ENCODE data around the gene GRK2.
"Not testable (repeated sequence)": the region's sequence is repeated elsewhere in the genome, so short reads cannot be mapped to it uniquely, and the experiment has no call there.

Gene GRK2

GRCh38 chr11:67254798-67255197 lies 11.5 kb upstream of the GRK2 start:
- in situ Hi-C loops (cut with MboI; ENCODE audit: low pct_unique_long_range_greater_than_20kb, low sequenced_read_pairs, unreplicated experiment), result no loop called here
- DNase-seq (ENCODE audit: low spot score), result no peak
- TF ChIP-seq CTCF (IDR thresholded peaks at IDR 0.05; ENCODE audit: extremely low read depth, insufficient read depth, missing control alignments), result no peak

GRCh38 chr11:67255353-67255752 lies 10.9 kb upstream of the GRK2 start:
- no peak for DNase-seq (ENCODE audit: low spot score)

GRCh38 chr11:67255864-67256263 lies 10.4 kb upstream of the GRK2 start:
- DNase-seq (ENCODE audit: low spot score), result no peak
- in situ Hi-C loops (cut with MboI; ENCODE audit: low pct_unique_long_range_greater_than_20kb, low sequenced_read_pairs, unreplicated experiment), result no loop called here
- no peak for TF ChIP-seq CTCF (IDR thresholded peaks at IDR 0.05; ENCODE audit: extremely low read depth, insufficient read depth, missing control alignments)

More at GRCh38 chr11:67255353-67255752, 10.9 kb upstream of the GRK2 start:
- TF ChIP-seq CTCF (IDR thresholded peaks at IDR 0.05; ENCODE audit: extremely low read depth, insufficient read depth, missing control alignments), result no peak
- in situ Hi-C loops (cut with MboI; ENCODE audit: low pct_unique_long_range_greater_than_20kb, low sequenced_read_pairs, unreplicated experiment), result no loop called here

DNA sequence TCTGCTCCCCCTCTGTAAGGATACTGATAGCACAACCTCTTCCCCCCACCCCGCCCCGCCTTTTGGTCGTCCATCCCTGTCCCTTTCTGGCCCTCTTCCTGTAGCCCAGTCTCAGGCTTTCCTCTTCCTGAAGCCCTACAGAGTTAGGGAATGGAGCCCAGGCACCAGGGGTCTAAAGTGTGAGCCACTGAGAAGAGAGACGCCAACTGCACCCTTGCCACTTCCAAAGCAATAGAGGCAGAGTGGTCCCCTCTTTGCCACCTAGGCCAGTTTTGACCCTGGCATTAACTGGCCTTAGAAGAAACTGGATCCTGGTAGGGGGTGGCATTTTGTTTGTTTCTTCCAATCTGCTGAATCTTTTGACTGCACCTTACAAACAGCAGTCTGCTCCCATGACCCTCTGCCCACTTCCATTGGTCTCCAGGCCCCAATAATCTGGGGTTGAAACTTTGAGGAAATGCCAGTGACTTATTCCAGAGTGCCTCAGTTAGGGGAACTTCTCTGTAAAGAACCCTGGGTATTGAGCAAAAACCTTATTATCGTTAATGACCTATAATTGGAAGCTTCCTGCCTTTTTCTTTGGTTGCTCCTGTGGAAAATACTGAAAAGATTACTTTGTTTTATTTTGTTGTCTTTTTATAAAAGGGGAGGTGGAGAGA lies 9.7 kb upstream of the GRK2 start:
- in situ Hi-C loops (cut with MboI; ENCODE audit: low pct_unique_long_range_greater_than_20kb, low sequenced_read_pairs, unreplicated experiment), result no loop called here
- TF ChIP-seq CTCF (IDR thresholded peaks at IDR 0.05; ENCODE audit: extremely low read depth, insufficient read depth, missing control alignments), result no peak
- no peak for DNase-seq (ENCODE audit: low spot score)

DNA sequence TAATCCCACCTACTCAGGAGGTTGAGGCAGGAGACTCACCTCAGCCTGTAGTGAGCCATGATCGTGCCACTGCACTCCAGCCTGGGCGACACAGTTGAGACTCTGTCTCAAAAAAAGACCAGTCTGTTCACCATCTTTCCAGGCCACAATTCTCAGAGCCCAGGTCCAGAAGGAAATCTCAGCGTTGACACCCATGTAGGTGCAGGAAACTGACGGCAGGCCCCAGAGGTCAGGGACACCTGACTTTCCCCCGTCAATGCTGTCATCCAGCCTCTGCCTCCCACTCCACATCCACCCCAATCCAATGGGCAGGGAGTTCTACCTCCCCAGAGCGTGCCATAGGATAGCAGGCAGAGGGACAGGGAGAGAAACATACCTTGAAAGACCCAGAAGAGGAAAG lies 5.9 kb upstream of the GRK2 start:
- TF ChIP-seq CTCF (IDR thresholded peaks at IDR 0.05; ENCODE audit: extremely low read depth, insufficient read depth, missing control alignments), result no peak
- in situ Hi-C loops (cut with MboI; ENCODE audit: low pct_unique_long_range_greater_than_20kb, low sequenced_read_pairs, unreplicated experiment), result loop anchor here (5.0 kb wide), 1 partner anchor 57 kb away; no protein-coding TSS in a partner anchor
- no peak for DNase-seq (ENCODE audit: low spot score)

- in situ Hi-C loops (cut with MboI; ENCODE audit: low pct_unique_long_range_greater_than_20kb, low sequenced_read_pairs, unreplicated experiment), result loop anchor here (5.0 kb wide), 1 partner anchor 56 kb away; no protein-coding TSS in a partner anchor
- DNase-seq (ENCODE audit: low spot score), result not testable (repeated sequence)
Measured at GRCh38 chr11:67260885-67261639, 5.2 kb upstream of the GRK2 start.

DNA sequence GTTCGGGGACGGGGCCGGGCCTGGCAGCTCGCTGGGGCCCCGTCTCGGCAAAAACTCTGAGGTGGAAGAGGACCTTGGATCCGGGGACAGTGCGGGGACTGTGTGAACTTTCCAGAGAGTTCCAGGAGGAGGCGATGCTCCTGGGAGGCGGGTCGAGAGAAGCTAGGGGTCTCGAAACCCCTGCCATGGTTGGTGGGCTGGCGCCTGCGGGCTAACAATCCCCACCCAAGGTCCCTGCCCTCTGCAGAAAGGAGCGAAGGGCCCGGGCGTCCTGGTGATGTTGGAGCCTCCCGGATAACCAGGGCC lies 4.7 kb upstream of the GRK2 start:
- no peak for DNase-seq (ENCODE audit: low spot score)
- in situ Hi-C loops (cut with MboI; ENCODE audit: low pct_unique_long_range_greater_than_20kb, low sequenced_read_pairs, unreplicated experiment), result loop anchor here (5.0 kb wide), 1 partner anchor 56 kb away; no protein-coding TSS in a partner anchor
- TF ChIP-seq CTCF (IDR thresholded peaks at IDR 0.05; ENCODE audit: extremely low read depth, insufficient read depth, missing control alignments), result no peak

Data from GM13977 (cell line).